ENCODE results near the gene ADGRE1.
"Not testable (repeated sequence)": the region's sequence is repeated elsewhere in the genome, so short reads cannot be mapped to it uniquely, and the experiment has no call there.

ADGRE1 gene, protein sequence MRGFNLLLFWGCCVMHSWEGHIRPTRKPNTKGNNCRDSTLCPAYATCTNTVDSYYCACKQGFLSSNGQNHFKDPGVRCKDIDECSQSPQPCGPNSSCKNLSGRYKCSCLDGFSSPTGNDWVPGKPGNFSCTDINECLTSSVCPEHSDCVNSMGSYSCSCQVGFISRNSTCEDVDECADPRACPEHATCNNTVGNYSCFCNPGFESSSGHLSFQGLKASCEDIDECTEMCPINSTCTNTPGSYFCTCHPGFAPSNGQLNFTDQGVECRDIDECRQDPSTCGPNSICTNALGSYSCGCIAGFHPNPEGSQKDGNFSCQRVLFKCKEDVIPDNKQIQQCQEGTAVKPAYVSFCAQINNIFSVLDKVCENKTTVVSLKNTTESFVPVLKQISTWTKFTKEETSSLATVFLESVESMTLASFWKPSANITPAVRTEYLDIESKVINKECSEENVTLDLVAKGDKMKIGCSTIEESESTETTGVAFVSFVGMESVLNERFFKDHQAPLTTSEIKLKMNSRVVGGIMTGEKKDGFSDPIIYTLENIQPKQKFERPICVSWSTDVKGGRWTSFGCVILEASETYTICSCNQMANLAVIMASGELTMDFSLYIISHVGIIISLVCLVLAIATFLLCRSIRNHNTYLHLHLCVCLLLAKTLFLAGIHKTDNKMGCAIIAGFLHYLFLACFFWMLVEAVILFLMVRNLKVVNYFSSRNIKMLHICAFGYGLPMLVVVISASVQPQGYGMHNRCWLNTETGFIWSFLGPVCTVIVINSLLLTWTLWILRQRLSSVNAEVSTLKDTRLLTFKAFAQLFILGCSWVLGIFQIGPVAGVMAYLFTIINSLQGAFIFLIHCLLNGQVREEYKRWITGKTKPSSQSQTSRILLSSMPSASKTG

DNA sequence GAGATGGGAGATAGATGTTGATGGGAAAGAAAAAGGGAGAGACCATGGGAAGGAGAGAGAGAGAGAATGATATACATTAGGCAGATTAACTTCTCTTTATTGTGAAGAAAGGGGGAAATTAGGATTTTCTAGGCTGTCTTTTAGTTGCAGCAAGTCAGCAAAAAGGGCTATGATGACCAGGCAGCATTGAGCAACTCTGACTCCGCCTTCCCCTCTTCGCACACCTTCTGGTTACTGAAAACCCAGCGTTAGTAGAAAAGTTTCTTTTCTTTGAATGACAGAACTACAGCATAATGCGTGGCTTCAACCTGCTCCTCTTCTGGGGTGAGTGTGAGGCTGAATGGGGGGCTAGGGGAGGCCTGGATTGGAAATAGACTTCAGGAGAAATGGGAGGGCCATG is at the start of gene ADGRE1:
Gene ADGRE1 (plus strand): TSS at position 264 of the 400 bp plus-strand sequence. CDS start 30 bp downstream, at position 294.
- FAIRE-seq = no peak

DNA sequence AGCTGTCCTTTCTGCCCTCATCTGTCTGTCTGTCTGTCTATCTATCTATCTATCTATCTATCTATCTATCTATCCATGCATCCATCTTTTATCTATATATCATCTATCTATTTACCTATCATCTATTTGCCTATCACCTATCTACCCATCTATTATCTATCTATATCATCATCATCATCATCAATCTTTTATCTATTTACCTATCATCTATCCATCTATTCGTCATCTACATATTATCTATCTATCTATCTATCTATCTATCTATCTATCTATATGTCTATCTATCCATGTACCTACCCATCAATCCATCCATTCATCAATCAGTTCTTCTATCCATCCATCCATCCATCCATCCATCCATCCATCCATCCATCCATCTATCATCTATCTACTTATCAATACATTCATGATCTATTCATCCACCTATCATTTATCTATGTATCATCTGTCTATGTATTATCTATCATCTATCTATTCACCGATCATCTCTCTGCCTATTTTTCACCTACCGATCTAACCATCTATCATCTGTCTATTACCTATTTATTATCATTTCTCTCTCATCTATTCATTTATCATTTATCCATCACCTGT is 49.2 kb upstream of the ADGRE1 start:
- no peak for FAIRE-seq

DNA sequence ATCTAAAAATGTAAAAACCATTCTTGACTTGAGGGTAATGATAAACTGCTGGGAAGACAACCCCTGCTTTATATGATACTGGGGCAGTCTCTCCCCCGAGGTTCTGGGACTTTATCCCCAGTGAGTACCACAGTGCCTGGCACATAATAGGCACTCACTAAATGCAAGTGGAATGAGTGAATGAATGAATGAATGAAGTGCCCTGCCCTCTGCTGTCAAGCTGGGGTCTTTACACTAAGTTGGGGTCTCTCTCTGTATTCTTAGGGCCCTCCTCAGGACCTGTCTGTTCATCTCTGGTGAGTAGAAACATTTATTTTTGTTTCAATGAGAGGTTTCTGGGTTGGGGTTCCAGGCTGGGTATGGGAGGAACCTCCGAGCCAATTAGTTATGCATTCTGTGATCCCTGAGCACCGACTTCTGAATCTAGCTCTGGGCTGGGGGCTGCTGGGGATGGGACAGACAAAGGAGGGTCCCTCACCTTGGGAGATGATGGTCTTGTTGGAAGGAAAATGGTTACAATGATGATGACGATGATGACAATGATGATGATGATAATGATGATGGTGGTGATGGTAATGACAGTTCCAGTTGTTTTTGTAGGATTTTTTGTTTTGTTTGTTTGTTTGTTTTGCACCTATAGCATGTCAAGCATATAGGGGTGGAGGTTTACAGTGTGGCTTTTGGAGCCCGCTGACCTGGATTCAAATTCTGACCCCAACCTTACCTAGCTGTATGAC is 44.3 kb upstream of the ADGRE1 start:
- no peak for FAIRE-seq

DNA sequence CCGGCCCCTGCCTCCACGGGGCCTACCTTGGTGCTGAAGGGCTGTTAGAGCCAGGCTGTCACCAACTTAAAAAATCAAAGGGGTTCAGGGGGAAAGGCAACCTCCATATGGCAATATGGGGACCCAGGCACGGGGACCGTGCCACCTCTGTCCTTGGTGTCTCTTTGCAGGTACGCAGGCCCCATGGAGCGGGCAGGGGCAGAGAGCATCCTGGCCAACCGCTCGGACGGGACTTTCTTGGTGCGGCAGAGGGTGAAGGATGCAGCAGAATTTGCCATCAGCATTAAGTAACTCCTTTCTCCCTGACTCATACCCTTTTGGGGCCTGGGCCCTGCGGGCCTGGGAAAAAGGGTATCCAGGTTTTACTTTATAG is 39.6 kb upstream of the ADGRE1 start:
- FAIRE-seq = no peak

DNA sequence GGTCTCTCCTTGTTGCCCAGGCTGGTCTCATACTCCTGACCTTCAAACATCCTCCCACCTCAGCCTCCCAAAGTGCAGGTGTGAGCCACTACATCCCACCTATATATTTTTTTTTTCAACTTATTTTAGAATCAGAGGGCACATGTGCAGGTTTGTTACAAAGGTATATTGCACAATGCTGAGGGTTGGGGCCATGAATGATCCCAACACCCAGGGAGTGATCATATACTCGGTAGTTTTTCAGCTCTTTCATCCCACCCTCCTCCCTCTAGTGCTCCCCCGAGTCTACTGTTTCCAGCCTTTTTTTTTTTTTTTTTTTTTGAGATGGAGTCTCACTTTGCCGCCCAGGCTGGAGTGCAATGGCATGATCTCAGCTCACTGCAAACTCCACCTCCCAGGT is 38.4 kb upstream of the ADGRE1 start:
- no peak for FAIRE-seq

DNA sequence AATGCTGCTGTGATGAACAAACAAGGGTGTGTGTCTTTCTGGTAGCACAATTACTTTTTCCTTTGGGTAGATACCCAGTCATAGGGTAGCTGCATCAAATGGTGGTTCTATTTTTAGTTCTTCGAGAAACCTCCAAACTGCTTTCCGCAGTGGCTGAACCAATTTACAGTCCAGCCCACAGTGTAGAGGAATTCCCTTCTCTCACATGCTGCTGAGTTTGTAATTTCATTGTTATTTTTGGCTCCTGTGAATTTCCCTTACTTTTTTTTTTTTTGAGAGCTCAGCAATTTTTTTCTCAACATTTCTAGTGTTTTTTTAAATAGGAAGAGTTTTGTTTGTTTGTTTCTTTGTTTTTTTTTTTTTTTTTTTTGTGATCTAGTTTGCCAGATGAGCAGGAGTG is 37.5 kb upstream of the ADGRE1 start:
- no peak for FAIRE-seq

DNA sequence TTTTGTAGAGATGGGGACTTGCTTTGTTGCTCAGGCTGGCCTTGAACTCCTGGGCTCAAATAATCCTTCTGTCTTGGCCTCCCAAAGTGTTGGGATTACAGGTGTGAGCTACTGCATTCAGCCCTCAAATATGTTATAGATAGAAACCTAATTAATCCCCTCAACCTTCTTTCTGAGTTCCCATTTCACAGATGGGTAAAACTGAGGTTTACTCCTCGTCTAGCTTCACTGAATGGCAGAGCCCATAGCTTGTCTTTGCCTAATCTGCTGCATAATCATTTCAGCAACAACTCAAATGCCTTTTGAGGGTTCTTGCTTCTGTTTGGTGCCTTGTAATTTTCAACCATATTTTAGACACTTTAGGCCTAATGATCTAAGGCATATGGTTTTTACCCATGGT is 36.0 kb upstream of the ADGRE1 start:
- no peak for FAIRE-seq

DNA sequence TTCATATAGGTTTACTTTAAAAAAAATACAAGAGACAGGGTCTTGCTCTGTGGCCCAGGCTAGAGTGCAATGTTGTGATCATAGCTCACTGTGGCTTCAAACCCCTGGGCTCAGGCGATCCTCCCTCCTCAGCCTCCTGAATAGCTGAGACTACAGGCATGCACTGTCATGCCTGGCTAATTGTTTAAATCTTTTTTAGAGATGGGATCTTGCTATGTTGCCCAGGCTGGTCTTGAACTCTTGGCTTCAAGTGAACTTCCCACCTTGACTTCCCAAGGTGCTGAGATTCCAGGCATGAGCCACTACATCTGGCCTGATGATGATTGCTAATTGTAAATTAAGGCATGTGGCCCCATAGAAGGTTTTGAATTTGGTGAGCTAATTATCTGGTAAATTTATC is 35.4 kb upstream of the ADGRE1 start:
- no peak for FAIRE-seq

DNA sequence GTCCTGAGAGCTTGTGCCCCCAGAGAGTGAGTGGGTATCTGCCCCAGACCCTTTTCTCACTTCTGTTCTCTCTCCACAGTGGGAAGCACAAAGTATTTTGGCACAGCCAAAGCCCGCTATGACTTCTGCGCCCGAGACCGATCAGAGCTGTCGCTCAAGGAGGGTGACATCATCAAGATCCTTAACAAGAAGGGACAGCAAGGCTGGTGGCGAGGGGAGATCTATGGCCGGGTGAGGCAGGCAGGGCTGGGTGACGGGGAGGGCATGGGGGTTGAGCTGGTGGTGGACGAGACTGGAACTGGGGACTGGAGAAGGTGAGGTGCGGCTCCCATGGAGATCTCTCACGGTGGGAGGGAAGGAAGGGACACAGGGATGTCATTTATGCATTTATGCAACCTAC is 33.5 kb upstream of the ADGRE1 start:
- FAIRE-seq = no peak

DNA sequence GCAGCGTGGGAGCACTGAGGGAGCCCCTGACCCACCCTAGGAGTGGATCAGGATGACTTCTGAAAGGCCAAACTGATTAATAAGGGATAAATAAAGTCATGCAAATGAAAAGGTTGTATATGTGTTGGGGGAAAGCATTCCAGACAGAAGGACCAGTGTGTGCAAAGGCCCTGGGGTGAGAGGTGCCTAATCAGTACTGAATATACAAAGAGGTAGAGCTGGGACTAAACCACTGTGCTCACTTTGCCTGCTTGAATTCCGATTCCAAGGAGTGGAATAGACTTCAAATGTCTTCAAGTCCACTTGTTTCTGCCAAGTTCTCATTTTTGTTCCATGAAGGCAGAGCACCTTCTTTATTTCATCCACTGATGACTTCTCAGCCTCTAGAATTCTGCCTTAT is 32.6 kb upstream of the ADGRE1 start:
- FAIRE-seq = no peak

DNA sequence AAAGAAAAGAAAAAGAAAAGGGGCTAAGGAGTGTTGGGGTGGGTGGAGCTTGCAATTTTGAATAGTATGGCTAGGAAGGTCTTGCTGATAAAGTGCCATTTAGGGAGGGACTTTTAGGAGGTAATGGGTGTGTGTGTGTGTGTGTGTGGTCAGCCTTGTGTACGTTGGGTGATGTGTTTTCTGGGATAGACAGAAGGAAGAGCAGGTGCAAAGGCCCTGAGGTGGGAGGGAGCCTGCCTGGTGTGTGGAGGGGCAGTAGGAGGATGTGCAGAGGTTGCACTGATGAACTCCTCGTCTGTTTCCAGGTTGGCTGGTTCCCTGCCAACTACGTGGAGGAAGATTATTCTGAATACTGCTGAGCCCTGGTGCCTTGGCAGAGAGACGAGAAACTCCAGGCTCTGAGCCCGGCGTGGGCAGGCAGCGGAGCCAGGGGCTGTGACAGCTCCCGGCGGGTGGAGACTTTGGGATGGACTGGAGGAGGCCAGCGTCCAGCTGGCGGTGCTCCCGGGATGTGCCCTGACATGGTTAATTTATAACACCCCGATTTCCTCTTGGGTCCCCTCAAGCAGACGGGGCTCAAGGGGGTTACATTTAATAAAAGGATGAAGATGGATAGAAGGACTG is 30.5 kb upstream of the ADGRE1 start:
- FAIRE-seq = no peak

DNA sequence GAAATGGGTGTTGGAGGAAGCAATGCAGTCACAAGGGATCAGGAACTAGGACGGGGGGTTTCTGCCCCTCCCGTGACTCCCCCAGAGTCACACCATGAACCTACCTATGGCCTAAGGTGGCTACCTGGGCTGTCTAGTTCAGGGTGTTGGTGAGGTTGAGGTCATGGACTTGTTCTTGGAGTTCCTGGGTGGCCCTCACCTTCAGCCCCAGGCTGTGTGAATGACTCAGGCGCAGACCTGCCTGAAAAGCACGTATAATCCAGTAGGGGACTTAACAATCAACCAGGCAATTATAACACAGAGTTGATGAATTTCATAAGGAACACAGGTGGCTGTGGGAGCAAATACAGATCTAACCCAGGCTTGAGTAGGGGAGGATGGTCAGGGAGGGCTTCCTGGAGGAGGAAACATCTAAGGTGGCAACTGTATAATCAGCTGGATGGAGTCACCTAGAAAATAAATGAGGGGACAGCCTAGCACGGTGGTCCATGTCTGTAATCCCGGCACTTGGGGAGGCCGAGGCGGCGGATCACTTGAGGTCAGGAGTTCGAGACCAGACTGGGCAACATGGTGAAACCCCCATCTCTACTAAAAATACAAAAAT is 25.6 kb upstream of the ADGRE1 start:
- no peak for FAIRE-seq

DNA sequence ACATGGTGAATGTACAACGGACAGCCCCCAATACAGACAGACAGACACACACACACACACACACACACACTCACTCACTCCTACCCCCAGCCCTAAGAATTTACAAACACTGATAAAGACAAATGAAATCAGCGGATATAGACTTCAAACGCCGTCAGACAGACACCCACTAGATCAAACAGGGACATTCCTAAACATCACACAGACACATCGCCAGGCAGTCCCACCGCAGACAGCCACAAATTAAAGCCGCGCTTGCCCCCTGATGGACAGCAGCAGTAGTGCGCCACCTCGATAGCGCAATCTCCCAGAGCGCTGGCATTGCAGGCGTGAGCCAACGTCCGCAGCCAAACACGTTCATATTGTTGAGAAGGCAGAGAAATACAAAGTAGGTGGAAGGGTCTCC is 24.7 kb upstream of the ADGRE1 start:
- FAIRE-seq = peak; percentile 85

DNA sequence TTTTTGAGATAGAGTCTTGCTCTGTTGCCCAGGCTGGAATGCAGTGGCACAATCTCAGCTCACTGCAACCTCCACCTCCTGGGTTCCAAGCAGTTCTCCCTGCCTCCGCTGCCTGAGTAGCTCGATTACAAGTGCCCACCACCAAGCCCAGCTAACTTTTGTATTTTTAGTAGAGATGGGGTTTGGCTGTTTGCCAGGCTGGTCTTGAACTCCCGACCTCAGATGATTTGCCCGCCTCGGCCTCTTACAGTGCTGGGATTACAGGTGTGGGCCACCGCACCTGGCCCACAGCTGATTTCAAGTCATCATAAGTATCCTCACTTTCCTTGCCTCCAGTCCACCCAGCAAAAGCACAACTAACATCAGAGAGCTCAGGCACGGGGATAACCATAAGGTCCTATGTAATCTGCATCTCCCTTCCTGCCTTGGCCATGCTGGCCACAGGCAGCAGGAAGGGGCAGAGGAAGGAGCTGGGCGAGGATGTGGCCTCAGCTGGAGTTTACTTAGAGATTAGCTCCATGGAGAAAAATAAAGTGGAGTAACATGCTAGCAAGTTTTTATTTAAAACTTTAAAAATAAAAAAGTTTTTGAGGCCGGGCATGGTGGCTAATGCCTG is 22.9 kb upstream of the ADGRE1 start:
- FAIRE-seq = no peak

DNA sequence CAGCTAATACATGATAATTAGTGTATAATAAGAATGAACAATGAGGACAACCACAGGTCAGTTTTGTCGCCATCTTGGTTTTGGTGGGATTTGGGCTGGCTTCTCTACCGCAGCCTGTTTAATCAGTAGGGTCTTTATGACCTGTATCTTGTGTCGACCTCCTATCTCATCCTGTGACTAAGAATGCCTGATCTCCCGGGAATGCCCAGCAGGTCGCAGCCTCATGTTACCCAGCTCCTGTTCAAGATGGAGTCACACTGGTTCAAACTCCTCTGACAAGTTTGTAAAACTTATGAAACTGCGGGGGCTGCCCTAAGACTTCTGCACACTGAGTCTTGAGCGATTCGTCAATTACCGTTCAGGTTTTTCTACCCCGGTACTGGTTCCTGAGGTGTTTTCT is 21.5 kb upstream of the ADGRE1 start:
- FAIRE-seq = no peak

DNA sequence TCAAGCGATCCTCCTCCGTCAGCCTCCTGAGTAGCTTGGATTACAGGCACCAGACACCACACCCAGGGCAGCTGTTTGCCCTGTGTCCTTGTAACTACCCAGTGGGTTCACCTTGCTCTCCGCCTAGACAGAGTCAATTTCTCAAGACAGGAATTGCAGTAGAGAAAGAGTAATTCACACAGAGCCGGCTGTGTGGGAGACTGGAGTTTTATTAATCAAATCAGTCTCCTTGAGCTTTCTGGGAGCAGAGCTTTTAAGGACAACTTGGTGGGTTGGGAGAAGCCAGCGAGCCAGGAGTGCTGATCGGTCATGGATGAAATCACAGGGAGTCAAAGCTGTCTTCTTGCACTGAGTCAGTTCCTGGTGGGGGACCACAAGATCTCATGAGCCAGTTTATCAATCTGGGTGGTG is 20.6 kb upstream of the ADGRE1 start:
- no peak for FAIRE-seq

DNA sequence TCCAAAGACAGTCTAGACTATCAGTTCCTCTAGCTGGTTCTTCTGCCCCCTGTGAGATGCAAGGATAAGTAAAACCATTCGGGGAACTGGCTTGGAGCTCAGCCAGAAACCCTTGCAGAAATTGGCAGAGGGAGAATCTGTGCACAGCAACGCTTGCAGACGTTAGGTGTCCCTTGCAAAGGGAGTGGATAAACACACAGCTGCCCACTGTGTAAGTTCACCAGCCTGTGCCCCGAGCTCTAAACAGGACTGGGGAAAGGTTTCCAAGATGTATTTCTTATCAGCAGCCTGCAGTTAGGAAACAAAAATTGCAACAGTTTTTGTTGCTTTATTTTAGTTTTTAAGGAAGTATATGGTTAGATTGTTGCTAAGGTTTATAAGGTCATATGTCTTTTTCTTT is 19.0 kb upstream of the ADGRE1 start:
- no peak for FAIRE-seq

DNA sequence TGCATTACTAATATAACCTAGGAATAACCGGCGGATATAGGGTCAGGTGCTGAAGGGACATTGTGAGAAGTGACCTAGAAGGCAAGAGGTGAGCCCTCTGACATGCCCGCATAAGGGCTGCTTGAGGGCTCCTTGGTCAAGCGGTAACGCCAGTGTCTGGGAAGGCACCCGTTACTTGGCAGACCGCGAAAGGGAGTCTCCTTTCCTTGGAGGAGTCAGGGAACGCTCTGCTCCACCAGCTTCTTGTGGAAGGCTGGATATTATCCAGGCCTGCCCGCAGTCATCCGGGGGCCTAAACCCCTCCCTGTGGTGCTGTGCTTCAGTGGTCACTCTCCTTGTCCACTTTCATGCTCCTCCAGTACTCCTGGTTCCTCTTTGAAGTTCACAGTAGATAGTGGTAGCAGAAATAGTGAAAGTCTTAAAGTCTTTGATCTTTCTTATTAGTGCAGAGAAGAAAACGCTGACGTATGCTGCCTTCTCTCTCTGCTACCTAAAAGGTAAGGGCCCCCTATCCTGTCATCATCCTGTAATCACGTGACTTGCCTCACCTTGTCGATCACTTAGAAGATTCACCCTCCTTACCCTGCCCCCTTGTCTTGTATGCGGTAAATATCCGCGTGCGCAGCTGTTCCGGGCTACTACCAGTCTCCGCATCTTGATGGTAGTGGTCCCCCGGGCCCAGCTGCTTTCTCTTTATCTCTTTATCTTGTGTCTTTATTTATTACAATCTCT is 18.1 kb upstream of the ADGRE1 start:
- FAIRE-seq = not testable (repeated sequence)

DNA sequence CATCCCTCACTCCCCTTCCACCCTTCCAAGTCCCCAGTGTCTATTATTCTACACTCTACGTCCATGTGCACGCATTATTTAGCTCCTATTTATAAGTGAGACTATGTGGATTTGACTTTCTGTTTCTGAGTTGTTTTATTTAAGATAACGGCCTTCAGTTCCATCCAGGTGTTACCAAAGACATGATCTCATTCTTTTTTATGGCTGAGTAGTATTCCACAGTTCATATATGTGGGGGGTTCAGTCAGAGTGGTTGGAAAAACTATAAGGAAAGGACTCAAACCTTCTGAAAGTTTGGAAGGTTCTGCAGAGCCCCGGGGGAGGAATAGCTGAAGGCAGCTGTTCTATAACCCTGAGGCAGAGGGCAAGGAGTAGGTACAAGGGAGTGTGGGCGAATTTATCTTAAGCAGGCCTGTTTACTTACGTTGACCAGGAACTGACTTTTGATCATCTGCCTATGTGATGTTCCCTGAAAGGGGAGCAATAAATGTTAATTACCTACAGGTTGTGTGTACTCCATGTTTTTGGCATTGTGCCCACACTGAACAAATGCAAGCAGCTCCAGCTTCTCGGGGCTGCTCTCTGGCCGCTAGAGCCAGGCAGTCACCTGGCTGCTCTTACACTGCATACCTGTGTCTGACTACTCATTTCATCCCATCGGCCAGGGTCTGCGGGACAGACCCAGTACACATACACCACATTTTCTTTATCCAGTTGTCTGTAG is 13.5 kb upstream of the ADGRE1 start:
- FAIRE-seq = no peak

DNA sequence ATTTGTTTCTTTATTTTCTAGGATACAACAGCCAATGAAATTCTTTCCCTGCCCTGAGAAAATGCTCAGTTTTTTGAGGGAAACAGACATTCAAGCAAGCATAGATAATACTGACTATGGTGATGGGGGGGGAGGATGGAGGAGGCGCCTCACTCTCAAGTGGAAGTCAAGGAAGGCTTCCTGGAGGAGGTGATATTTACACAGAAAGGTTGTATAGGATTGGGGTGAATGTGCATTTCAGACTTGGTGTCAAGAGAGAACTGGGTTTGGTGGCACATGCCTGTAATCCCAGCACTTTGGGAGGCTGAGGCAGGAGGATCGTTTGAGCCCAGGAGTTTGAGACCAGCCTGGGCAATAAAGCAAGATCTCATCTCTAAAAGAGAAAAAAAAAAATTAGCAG is 12.2 kb upstream of the ADGRE1 start:
- FAIRE-seq = no peak

Data from G401.6 (cell line).